ENCODE measurements around the gene MAP3K10.
"Not testable (repeated sequence)": the region's sequence is repeated elsewhere in the genome, so short reads cannot be mapped to it uniquely, and the experiment has no call there.

Gene MAP3K10

DNA sequence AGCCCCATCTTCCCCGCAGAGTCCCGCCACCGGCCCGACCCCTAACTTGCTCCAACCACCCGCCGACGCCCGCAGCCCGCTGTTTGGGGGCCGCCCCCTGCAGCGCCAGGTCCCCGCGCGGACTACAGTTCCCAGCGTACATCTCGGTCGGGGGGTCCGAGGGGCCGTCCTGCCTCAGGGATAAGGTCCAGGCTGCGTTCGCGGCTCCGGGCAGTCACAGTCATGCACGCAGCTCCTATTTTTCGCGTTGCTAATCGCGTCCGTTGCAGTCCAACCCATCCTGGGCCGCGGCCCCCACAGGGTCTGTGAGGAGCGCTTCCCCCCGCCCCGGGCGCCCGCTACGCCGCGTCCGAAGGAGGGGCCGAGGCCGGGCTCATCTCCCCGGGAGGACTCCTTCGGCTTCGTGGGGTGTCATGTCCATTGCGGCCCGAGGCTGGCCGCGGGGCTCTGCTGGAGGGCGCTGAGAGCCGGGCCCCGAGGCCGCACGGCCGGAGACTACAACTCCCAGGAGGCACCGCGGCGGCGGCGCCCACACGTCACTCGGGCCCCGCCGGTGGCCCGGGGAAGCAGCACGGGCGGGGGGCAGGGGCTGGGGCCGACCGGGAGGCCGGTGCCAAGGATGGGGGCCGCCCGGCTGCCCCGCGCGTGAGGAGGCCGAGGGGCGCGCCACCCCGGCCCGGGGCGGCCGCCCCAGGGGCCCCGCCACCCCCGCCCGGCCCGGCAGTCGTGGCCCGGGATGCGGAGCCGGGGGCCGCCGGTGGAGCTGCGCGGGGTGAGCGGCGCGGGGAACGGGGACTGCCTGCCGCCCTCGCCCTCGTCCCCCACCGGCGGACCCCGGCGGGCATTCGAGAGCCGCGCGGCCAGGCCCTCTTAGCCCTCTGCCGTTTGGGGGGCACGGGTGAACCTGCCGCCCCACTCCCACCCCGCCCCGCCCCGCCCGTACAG lies at the start of gene MAP3K10:
TSS of gene MAP3K10 (plus strand) at position 536 of the 945 bp plus-strand sequence. CDS start 606 bp downstream, outside the sequence.
- DNase-seq = peak; percentile 18 to 36

DNA sequence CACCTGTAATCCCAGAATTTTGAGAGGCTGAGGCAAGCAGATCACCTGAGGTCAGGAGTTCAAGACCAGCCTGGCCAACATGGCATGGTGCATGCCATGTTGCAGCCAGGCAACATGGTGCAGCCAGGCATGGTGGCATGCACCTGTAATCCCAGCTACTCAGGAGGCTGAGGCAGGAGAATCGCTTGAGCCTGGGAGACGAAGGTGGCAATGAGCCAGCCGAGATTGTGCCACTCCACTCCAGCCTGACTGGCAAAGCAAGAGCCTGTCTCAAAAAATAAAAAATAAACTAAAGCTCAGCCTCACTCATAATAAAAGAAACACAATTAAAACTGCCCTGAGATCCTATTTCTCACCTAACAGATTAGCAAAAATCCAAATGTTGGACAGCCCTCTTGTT lies 49.7 kb upstream of the MAP3K10 start:
- DNase-seq = no peak

DNA sequence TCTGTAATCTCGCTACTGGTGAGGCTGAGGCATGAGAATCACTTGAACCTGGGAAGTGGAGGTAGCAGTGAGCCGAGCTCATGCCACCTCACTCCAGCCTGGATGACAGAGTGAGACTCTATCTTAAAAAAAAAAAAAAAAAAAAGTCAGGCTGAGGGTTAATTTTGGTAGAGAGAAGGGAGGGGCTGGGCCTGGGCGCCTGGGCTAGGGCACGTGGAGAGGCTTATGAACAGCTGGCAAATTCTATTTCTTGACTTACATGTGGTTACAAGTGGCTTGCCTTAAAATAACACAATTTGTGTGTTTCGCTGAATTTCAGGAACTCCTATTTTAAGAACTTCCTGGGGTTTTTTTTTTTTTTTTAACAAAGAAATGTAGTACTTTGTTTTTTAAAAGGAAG lies 47.6 kb upstream of the MAP3K10 start:
- peak in 1 of 2 donors; percentile 69 for DNase-seq

DNA sequence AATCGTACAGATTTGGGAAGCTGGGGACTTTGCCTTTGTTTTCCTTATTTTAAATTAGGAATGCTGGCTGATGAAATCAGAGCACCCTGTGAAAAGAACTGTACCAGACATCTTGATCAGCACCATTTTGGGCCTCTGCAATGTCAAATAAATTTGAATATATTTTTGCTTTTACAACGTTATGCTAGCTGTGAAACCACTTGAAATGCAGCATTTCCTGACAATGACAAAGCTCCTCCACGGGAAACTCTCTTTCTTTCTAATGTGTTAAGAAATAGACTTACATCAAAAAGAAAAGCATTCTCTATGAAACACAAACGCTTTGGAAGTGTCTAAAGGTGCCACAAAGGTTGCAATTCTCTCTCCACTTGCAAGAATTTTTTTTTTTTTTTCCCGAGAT lies 47.1 kb upstream of the MAP3K10 start:
- no peak for DNase-seq

DNA sequence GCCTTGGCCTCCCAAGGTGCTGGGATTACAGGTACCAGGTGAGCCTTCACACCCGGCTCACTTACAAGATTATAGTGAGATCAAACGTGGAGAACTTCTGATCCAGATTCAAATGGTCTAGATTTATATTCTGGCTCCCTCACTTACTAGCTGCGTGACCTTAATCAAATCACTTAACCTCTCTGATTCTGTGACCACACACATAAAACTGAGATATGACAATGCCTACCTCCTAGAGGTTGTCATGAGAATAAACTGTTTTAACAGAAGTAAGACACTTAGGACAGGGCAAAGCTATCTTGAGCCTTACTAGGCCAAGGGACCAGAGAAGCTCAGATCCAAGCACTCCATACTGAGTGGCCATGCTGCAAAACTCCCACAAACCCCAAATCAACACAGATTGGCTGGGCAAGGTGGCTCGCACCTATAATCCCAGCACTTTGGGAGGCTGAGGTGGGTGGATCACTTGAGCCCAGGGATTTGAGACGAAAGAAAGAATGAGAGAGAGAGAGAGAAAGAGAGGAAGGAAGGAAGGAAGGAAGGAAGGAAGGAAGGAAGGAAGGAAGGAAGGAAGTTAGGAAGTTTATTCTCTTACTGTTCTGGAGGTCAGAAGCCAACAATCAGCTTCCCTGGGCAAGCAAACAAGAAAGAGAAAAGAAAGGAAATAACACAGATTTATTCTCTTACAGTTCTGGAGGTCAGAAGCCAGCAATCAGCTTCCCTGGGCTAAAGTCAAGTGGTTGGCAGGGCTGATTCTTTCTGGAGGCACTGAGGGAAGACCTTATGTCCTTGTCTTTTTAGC lies 46.1 kb upstream of the MAP3K10 start:
- DNase-seq = no peak

DNA sequence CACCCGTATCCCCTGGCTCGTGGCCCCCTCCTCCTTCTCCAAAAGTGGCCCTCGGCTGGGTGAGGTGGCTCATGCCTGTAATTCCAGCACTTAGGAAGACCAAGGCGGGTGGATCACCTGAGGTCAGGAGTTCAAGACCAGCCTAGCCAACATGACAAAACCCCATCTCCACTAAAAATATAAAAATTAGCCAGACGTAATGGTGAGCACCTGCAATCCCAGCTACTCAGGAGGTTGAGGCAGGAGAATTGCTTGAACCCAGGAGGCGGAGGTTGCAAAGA lies 45.5 kb upstream of the MAP3K10 start:
- not testable (repeated sequence) for DNase-seq

DNA sequence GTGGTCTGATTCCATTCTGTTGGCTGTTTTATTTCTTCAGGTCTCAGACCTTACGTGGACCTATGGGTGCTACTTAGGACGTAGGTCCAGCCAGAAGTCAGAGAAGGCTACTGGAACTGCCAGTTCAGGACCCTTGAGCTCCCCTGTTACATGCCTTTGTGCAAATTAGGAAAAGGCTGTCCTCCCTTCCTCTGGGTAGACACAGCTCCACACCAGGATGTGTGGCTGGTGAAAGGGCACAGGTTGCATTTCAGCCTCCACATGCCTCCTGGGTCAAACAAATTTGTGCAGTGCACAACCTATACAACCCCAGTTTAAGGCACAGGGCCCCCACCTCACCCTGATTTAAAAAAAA lies 43.9 kb upstream of the MAP3K10 start:
- no peak for DNase-seq

DNA sequence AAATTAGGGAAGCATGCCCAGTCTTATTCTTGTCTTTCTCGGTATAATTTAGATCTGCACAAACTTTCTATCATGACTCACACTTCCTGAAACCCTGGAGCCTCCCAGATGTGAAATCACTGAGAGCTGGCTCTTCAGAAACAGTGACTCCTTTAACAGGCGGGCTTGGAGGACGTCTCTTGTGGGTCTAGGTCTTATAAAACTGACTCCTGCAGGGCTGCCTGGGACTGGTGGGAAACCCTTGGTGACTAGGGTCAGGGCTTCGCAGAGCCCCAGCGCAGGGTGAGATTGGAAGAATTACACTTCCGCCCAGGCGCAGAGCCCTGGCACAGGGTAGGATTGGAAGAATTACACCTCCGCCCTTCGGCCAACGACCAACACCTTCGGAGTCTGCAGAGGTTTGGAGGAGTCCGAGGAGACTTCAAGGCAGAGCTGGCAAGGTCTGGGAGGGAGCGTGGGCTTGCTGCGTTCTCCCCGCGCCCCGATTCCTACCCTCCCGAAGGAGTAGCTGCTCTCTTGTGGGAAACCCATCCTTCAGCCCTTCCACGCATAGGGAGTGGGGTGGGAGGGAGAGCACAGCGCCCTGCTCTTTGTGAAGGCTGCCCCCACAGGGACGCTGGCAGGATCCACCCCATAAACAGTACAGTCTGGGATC lies 43.4 kb upstream of the MAP3K10 start:
- DNase-seq = peak in 1 of 2 donors; percentile 93

DNA sequence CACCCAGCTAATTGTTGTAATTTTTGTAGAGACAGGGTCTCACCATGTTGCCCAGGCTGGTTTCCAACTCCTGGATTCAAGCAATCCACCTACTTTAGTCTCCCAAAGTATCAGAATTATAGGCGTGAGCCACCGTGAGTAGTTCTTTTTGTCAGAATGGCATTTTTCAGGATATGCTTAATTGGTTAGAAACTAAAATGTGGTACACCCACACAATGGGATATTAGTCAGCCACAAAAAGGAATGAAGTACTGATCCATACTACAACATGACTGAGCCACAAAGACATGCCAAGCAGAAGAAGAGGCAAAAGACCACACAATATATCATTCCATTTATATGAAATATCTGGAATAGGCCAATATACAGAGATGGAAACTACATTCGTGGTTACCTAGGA lies 41.7 kb upstream of the MAP3K10 start:
- no peak for DNase-seq

DNA sequence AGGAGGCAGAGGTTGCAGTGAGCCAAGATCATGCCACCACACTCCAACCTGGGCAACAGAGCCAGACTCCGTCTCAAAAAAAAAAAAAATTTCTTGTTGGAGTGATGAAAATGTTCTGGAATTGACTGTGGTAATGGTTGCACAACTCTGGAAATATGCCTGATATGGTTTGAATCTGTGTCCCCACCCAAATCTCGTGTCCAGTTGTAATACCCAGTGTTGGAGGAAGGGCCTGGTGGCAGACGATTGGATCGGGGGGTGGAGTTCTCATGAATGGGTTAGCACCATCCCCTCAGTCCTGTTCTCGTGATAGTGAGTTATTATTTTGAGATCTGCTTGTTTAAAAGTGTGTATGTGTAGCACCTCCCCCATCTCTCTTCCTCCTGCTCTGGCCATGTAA lies 41.1 kb upstream of the MAP3K10 start:
- DNase-seq = no peak

DNA sequence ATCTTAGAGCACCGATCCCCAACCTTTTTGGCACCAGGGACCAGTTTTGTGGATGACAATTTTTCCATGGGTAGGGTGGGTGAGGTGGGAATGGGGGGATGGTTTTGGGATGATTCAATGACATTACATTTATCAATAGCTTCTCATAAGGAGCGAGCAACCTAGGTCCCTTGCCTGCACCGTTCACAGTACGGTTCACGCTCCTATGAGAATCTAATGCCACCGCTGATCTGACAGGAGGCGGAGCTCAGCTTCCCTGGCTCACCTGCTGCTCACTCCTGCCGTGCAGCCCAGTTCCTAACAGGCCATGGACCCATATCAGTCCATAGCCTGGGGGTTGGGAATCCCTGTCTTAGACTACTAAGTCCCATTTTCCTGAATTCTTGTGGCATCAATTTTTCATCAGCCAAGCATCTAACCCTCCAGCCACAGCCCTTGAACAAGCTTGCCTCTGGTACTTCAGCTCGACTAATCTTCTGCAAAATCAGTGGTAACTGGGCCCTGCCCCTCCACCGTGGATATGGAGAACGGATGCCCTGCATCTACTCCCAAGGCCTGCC lies 37.0 kb upstream of the MAP3K10 start:
- no peak for DNase-seq

DNA sequence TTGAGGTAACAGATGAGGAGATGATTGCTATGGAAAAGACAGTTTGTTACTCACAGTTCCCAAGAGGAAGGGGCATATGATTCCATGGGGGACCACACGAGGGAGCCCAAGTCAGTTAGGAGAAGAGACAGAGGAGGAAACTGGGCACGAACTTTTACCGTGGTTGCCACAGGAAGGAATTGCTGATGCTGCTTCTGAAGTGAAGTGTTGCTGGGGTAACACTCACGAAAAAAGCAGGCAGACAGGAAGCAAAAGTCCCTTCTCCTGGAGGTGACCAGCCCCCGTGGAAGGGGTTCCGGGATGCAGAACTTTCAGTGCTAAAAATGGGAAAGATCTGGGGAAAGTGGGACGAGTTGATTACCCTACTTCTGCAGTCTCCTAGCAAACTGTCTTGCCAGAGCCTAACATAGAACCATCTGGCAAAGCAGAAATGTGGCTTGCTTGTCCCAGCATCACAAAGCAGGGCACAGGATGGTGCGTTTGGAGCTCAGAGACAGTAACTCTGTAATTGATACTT lies 35.4 kb upstream of the MAP3K10 start:
- no peak for DNase-seq

DNA sequence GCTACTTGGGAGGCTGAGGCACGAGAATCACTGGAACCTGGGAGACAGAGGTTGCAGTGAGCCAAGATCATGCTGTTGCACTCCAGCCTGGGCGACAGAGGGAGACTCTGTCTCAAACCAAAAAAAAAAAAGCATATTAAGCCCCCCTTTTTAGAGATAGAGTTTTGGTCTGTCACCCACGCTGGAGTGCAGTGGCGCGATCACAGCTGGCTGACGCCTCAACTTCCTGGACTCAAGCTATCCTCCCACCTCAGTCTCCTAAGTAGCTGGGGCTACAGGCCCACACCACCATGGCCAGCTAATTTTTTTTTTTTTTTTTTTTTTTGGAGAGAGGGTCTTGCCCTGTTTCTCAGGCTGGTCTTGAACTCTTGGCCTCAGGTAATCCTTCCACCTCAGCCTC lies 34.2 kb upstream of the MAP3K10 start:
- no peak for DNase-seq

DNA sequence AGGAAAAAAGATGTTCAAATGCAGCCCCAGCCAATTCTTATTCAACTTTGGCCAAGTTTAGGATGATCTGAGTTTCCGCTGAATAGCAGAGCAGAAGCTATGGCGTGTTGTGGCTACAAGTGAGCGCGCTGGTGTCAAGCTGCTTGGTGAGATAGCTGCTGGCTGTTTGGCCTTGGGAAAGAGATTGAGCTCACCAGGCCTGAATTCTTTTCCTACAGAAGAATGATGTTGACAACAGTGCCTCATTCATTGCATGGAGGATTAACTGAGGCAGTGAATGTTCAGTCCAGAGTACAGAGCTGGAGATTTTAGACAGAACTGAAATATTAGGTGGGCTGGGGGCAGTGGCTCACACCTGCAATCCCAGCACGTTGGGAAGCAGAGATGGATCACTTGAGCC lies 31.5 kb upstream of the MAP3K10 start:
- no peak for DNase-seq

DNA sequence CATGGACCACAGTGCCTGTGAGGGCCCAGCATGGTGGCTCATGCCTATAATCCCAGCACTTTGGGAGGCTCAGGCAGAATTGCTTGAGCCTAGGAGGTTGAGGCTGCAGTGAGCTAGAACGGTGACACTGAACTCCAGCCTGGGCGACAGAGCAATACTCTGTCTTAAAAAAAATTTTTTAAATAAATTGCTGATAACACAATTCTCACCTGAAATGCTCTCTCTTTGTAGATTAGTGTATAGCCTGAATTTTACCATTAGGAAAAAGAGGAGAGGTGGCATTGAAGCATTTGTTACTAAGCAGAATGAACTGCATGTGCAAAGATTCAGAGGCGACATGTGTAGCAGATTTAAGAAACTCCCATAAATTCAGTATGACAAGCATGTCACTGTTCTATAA lies 29.1 kb upstream of the MAP3K10 start:
- DNase-seq = no peak

DNA sequence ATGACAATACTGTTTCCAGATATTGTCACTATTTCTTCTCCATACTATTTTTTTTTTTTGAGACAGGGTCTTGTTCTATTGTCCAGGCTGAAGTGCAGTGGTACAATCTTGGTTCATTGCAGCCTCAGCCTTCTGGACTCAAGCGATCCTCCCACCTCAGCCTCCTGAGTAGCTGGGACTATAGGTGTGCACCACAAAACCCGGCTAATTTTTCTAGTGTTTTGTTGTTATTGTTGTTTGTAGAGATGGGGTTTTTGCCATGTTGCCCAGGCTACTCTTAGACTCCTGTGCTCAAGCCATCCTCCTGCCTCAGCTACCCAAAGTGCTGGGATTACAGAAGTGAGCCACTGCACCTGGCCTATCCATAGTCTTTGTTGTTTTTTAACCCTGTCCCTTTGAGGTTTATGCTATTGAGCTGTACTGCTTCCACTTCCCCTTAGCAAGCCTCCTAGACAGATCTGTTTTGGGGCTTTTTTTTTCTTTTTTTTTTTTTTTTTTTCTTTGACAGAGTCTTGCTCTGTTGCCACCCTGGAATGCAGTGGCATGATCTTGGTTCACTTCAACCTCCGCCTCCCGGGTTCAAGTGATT lies 27.6 kb upstream of the MAP3K10 start:
- DNase-seq = no peak

DNA sequence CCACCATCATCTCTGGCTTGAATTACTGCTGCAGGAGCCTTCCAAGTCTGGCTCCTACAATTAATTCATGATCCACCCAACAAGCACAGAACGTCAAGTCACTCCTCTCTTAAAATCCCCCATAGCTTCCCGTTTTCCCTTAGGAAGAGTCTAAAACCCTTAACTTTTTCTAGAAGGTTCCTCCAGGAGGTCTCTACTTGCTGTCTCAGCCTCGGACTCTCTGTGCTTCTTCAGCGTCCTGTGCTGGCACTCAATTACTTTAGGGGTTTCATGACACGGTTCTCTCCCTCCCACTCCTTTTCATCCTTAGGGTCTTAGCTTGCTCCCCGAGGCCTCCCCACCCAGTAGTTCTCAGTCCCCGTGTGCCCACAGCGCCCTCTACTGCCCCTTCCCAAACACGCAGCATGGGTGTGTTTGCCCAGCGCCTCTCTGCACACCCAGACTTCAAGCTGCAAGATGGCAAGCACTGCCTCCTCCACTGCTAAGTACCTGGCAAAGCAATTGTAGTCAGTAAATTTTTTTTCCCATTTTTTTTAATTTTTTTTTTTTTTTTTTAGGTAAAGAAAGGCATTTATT lies 25.8 kb upstream of the MAP3K10 start:
- DNase-seq = peak in 1 of 2 donors; percentile 45

DNA sequence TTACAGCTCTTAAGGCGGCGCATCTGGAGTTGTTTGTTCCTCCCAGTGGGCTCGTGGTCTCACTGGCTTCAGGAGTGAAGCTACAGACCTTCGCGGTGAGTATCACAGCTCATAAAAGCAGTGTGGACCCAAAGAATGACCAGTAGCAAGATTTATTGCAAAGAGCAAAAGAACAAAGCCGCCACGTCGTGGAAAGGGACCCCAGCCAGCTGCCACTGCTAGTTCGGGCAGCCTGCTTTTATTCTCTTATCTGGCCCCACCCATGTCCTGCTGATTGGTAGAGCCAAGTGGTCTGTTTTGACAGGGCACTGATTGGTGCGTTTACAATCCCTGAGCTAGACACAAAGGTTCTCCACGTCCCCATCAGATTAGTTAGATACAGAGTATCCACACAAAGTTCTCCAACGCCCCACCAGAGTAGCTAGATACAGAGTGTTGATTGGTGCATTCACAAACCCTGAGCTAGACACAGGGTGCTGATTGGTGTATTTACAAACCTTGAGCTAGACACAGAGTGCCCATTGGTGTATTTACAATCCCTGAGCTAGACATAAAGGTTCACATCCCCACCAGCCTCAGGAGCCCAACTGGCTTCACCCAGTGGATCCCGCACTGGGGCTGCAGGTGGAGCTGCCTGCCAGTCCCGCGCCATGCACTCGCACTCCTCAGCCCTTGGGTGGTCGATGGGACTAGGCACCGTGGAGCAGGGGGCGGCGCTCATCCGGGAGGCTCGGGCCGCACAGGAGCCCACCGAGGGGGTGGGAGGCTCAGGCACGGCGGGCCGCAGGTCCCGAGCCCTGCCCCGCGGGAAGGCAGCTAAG lies 21.5 kb upstream of the MAP3K10 start:
- not testable (repeated sequence) for DNase-seq

DNA sequence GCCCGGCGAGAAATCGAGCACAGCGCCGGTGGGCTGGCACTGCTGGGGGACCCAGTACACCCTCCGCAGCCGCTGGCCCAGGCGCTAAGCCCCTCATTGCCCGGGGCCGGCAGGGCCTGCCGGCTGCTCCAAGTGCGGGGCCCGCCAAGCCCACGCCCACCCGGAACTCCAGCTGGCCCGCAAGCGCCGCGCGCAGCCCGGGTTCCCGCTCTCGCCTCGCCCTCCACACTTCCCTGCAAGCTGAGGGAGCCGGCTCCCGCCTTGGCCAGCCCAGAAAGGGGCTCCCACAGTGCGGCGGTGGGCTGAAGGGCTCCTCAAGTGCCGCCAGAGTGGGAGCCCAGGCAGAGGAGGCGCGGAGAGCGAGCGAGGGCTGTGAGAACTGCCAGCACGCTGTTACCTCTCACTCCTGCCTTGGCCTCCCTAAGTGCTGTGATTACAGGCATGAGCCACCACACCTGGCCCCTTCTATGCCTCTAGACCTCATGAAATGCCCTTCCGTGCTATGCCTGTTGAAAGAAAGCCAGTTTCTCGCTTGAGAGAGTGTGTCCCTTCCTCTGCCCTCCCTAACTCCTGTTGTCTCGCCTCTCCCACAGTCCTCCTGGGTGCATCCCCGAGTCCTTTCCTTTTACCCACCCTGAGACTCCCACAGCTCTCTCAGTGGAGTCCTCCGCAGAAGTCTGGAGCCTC lies 20.8 kb upstream of the MAP3K10 start:
- not testable (repeated sequence) for DNase-seq

DNA sequence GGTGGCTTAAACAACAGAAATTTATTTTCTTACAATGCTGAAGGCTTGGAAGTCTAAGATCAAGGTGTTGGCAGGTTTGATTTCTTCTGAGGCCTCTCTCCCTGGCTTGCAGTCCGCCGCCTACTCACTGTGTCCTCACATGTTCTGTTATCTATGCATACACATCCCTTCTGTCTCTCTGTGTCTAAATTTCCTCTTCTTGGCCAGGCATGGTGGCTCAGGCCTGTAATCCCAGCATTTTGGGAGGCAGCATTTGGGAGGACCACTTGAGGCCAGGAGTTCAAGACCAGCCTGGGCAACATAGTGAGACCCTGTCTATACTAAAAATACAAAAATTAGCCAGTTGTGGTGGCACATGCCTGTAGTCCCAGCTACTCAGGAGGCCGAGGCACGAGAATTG lies 19.9 kb upstream of the MAP3K10 start:
- not testable (repeated sequence) for DNase-seq

DNA sequence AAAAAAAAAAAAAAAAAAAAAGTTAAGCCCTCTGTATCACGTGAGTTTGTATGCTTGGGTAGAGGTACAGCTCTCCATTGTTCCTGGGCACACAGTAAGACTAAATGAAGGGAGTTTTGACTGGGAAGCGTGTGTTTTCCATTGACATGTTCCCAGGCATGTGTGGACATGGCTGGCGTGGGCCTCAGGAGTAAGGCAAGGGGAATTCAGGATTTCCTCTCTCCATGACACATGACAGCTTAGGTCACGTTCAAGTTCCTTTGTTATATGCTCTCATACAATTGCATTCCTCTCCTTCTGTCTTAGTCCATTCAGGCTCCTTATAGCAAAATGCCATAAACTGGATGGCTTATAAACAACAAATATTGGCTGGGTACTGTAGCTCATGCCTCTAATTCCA lies 17.1 kb upstream of the MAP3K10 start:
- no peak for DNase-seq

Measured in bone marrow (tissue), 2 donors.